Heart left ventricle (tissue), 13 donors: ENCODE measurements around the gene ALOX12.

Experiments used
- POLR2A ChIP-seq, 2 donors: fragments of 450-650 bp; IDR thresholded peaks; one replicate each; pipeline ENCODE4 v1.6.1; 2017; ENCODE audit warnings: antibody characterized with exemption in 2 of 2, mild to moderate bottlenecking in 2 of 2, moderate library complexity in 2 of 2
- TF ChIP-seq, protein P1 (sequence below), 12 donors: fragments of 200-600 bp; sonication (generic) in 4 of 12; IDR thresholded peaks; one replicate each; pipeline versions ENCODE4 v1.5.0 to v1.8.0; 2018 to 2022; ENCODE audit warnings: antibody characterized with exemption in 12 of 12, mild to moderate bottlenecking in 5 of 12
- donor health status: ischemic (EF 13 %, LVEDD 7.1; RV severe dilation, severe dysfunction).
- donor health status: DM: no; HTN: yes; CAD: no.
- donor health status: DM: no; HTN: no; CAD: no.
- donor health status: ischemic (EF 25% LVEDD 6.9; RV normal size, moderate dysfunction).
- donor health status: ischemic (EF 25% LVEDD 5.7; RV mildly dilated, moderate dysfunction).
- donor health status: ischemic (EF 35%, LVEDD 5.7; RV mildly dilated, moderate dysfunction).
- donor health status: nonischemic (EF 11% LVEDD 7.7; RV severe dilation, severe dysfunction).
- donor health status: DM: yes; HTN: yes; CAD: no.
- donor health status: PGD.
- donor health status: ischemic (EF 29% LVEDD 5.4; RV normal size, mild dysfunction).
- donor health status: nonischemic (EF 23%, LVEDD 6.1; RV moderate dilation, normal function).

- TF ChIP-seq, protein P1, sequence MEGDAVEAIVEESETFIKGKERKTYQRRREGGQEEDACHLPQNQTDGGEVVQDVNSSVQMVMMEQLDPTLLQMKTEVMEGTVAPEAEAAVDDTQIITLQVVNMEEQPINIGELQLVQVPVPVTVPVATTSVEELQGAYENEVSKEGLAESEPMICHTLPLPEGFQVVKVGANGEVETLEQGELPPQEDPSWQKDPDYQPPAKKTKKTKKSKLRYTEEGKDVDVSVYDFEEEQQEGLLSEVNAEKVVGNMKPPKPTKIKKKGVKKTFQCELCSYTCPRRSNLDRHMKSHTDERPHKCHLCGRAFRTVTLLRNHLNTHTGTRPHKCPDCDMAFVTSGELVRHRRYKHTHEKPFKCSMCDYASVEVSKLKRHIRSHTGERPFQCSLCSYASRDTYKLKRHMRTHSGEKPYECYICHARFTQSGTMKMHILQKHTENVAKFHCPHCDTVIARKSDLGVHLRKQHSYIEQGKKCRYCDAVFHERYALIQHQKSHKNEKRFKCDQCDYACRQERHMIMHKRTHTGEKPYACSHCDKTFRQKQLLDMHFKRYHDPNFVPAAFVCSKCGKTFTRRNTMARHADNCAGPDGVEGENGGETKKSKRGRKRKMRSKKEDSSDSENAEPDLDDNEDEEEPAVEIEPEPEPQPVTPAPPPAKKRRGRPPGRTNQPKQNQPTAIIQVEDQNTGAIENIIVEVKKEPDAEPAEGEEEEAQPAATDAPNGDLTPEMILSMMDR (IDR thresholded peaks at IDR 0.05), result no peak
- TF ChIP-seq POLR2A (IDR thresholded peaks at IDR 0.05), result no peak
Observed at GRCh38 chr17:7038025-7038862, 42.4 kb downstream of the ALOX12 start.
